Neural crest cell (in vitro differentiated cells): Measurements from ENCODE around the gene TBC1D16. TPM values are rescaled to one million over a fixed set of nuclear protein-coding genes. Genes with fewer than 3 reads are reported as not detected.
"Not testable (repeated sequence)": the region's sequence is repeated elsewhere in the genome, so short reads cannot be mapped to it uniquely, and the experiment has no call there.

Experiments
- DNase-seq: peaks from one replicate; pipeline ENCODE4 v3.0.0; 2021; ENCODE audit warnings: low read depth, mixed read lengths, low spot score
- H3K27ac Mint-ChIP-seq: one replicate; pipeline ENCODE4 v1.8.0; 2021; ENCODE audit warnings: mild to moderate bottlenecking, mixed read lengths; ENCODE audit not compliant: unreplicated experiment
- H3K27me3 Mint-ChIP-seq: 2 replicates; pipeline ENCODE4 v1.8.0; 2021; ENCODE audit warnings: low read depth, mild to moderate bottlenecking, mixed read lengths
- H3K36me3 Mint-ChIP-seq: 2 replicates; pipeline ENCODE4 v1.8.0; 2021; ENCODE audit warnings: low read depth, mild to moderate bottlenecking, mixed read lengths
- H3K4me1 Mint-ChIP-seq: 2 replicates; pipeline ENCODE4 v1.8.0; 2021; ENCODE audit warnings: mixed read lengths
- H3K4me3 Mint-ChIP-seq: one replicate; pipeline ENCODE4 v1.8.0; 2021; ENCODE audit warnings: mild to moderate bottlenecking, mixed read lengths
- H3K9me3 Mint-ChIP-seq: 2 replicates; pipeline ENCODE4 v1.8.0; 2021; ENCODE audit warnings: mixed read lengths
- CTCF ChIP-seq: fragments of 200-600 bp; sonication (generic); conservative IDR thresholded peaks from 2 replicates; pipeline ENCODE4 v1.5.0; 2021; ENCODE audit warnings: antibody characterized with exemption, mild to moderate bottlenecking
- total RNA-seq: library from RNA; stranded (reverse); gene quantifications from 2 replicates; pipeline ENCODE4 v1.2.1, GENCODE V29; 2021

TBC1D16 gene
- total RNA-seq, 1 donor from 2014 or later, result 96.2 TPM

GRCh38 chr17:79902146-79902791 is 133.4 kb downstream of the TBC1D16 start:
- H3K4me1 Mint-ChIP-seq, result no peaks in the 10 kb centered on the region
- no peaks in the 10 kb centered on the region for H3K36me3 Mint-ChIP-seq
- H3K27ac Mint-ChIP-seq, result peak overlapping the region; percentile 78
- H3K9me3 Mint-ChIP-seq, result peaks cover 11% of the 10 kb centered on the region
- H3K4me3 Mint-ChIP-seq, result no peak overlapping the region
- TF ChIP-seq CTCF, result no peak
- H3K27me3 Mint-ChIP-seq, result peaks cover 17% of the 10 kb centered on the region
- DNase-seq, result no peak

GRCh38 chr17:79901131-79901530 is 134.5 kb downstream of the TBC1D16 start:
- H3K27ac Mint-ChIP-seq, result no peak overlapping the region
- DNase-seq, result no peak

GRCh38 chr17:79899584-79899983 is 136.1 kb downstream of the TBC1D16 start:
- H3K9me3 Mint-ChIP-seq, result peaks cover 15% of the 10 kb centered on the region
- H3K27me3 Mint-ChIP-seq, result peaks cover 21% of the 10 kb centered on the region
- DNase-seq, result no peak
- no peak overlapping the region for H3K27ac Mint-ChIP-seq
- H3K4me3 Mint-ChIP-seq, result no peak overlapping the region
- H3K36me3 Mint-ChIP-seq, result no peaks in the 10 kb centered on the region
- no peak for TF ChIP-seq CTCF
- no peaks in the 10 kb centered on the region for H3K4me1 Mint-ChIP-seq

More at GRCh38 chr17:79901131-79901530, 134.5 kb downstream of the TBC1D16 start:
- TF ChIP-seq CTCF, result no peak
- Mint-ChIP-seq H3K36me3 (no peaks in the 10 kb centered on the region), H3K9me3 (peaks cover 11% of the 10 kb centered on the region), H3K4me1 (no peaks in the 10 kb centered on the region), H3K4me3 (no peak overlapping the region), H3K27me3 (peaks cover 17% of the 10 kb centered on the region)

- Mint-ChIP-seq H3K4me1 (no peaks in the 10 kb centered on the region), H3K9me3 (peaks cover 15% of the 10 kb centered on the region), H3K27me3 (peaks cover 21% of the 10 kb centered on the region), H3K27ac (no peak overlapping the region), H3K4me3 (no peak overlapping the region), H3K36me3 (no peaks in the 10 kb centered on the region)
- DNase-seq, result no peak
- TF ChIP-seq CTCF, result peak; percentile 19
Measured at GRCh38 chr17:79897243-79898063, 138.2 kb downstream of the TBC1D16 start.

GRCh38 chr17:79893457-79893856 is 142.2 kb downstream of the TBC1D16 start:
- not testable (repeated sequence) for H3K4me3 Mint-ChIP-seq, H3K4me1 Mint-ChIP-seq, H3K27ac Mint-ChIP-seq, H3K9me3 Mint-ChIP-seq, DNase-seq, H3K36me3 Mint-ChIP-seq
- H3K27me3 Mint-ChIP-seq, result peaks cover 24% of the 10 kb centered on the region
